ENCODE data around the gene GUCY2F. TPM values are rescaled to one million over a fixed set of nuclear protein-coding genes. Genes with fewer than 3 reads are reported as not detected.
A peak's percentile ranks its signal among the peaks of the same experiment; 100 is the strongest.

Gene GUCY2F
- total RNA-seq, 1 donor from 2014 or later, result 0.12 TPM

GRCh38 chrX:109350051-109350450 is 131.8 kb downstream of the GUCY2F start:
- Histone ChIP-seq H3K36me3 (no peaks in the 10 kb centered on the region), H3K27me3 (no peaks in the 10 kb centered on the region), H3K4me3 (no peak overlapping the region), H3K4me1 (no peaks in the 10 kb centered on the region), H3K9me3 (no peaks in the 10 kb centered on the region), H3K27ac (no peak overlapping the region)
- DNase-seq (no peak), ATAC-seq (no peak)
- TF ChIP-seq CTCF (IDR thresholded peaks at IDR 0.05), result no peak
- intact Hi-C loops (cut with DNase I), result no loop called here

- Histone ChIP-seq H3K27ac (no peak overlapping the region), H3K4me1 (no peaks in the 10 kb centered on the region), H3K36me3 (no peaks in the 10 kb centered on the region), H3K4me3 (no peak overlapping the region), H3K27me3 (no peaks in the 10 kb centered on the region), H3K9me3 (no peaks in the 10 kb centered on the region)
- TF ChIP-seq CTCF (IDR thresholded peaks at IDR 0.05), result no peak
- intact Hi-C loops (cut with DNase I), result no loop called here
- DNase-seq (no peak), ATAC-seq (peak; percentile 51)
These were observed 134.3 kb downstream of the GUCY2F start for GRCh38 chrX:109347632-109348031.

GRCh38 chrX:109346491-109346890 is 135.4 kb downstream of the GUCY2F start:
- no peaks in the 10 kb centered on the region for H3K27me3 ChIP-seq
- DNase-seq, result no peak
- no peak for ATAC-seq
- intact Hi-C loops (cut with DNase I), result no loop called here
- no peak for TF ChIP-seq CTCF (IDR thresholded peaks at IDR 0.05)
- no peaks in the 10 kb centered on the region for H3K4me1 ChIP-seq
- H3K27ac ChIP-seq, result no peak overlapping the region
- no peak overlapping the region for H3K4me3 ChIP-seq
- no peaks in the 10 kb centered on the region for H3K9me3 ChIP-seq
- H3K36me3 ChIP-seq, result no peaks in the 10 kb centered on the region

GRCh38 chrX:109345856-109346255 is 136.0 kb downstream of the GUCY2F start:
- TF ChIP-seq CTCF (IDR thresholded peaks at IDR 0.05), result no peak
- no peaks in the 10 kb centered on the region for H3K4me1 ChIP-seq
- no peaks in the 10 kb centered on the region for H3K27me3 ChIP-seq
- no peaks in the 10 kb centered on the region for H3K36me3 ChIP-seq
- no peak overlapping the region for H3K27ac ChIP-seq
- no peak overlapping the region for H3K4me3 ChIP-seq
- no peak for DNase-seq
- no peaks in the 10 kb centered on the region for H3K9me3 ChIP-seq
- intact Hi-C loops (cut with DNase I), result no loop called here
- no peak for ATAC-seq

GRCh38 chrX:109344678-109345077 is 137.2 kb downstream of the GUCY2F start:
- ATAC-seq (no peak), DNase-seq (no peak)
- intact Hi-C loops (cut with DNase I), result no loop called here
- no peak for TF ChIP-seq CTCF (IDR thresholded peaks at IDR 0.05)
- Histone ChIP-seq H3K4me1 (no peaks in the 10 kb centered on the region), H3K36me3 (no peaks in the 10 kb centered on the region), H3K27ac (no peak overlapping the region), H3K27me3 (no peaks in the 10 kb centered on the region), H3K4me3 (no peak overlapping the region), H3K9me3 (no peaks in the 10 kb centered on the region)

GRCh38 chrX:109344101-109344500 is 137.8 kb downstream of the GUCY2F start:
- H3K27ac ChIP-seq, result no peak overlapping the region
- no peak for TF ChIP-seq CTCF (IDR thresholded peaks at IDR 0.05)
- no peak overlapping the region for H3K4me3 ChIP-seq
- no peak for DNase-seq
- intact Hi-C loops (cut with DNase I), result no loop called here
- ATAC-seq, result no peak
- no peaks in the 10 kb centered on the region for H3K27me3 ChIP-seq
- H3K36me3 ChIP-seq, result no peaks in the 10 kb centered on the region
- no peaks in the 10 kb centered on the region for H3K9me3 ChIP-seq
- no peaks in the 10 kb centered on the region for H3K4me1 ChIP-seq
